ENCODE measurements around the gene CRCP.
"Not testable (repeated sequence)": the region's sequence is repeated elsewhere in the genome, so short reads cannot be mapped to it uniquely, and the experiment has no call there.

CRCP gene

DNA sequence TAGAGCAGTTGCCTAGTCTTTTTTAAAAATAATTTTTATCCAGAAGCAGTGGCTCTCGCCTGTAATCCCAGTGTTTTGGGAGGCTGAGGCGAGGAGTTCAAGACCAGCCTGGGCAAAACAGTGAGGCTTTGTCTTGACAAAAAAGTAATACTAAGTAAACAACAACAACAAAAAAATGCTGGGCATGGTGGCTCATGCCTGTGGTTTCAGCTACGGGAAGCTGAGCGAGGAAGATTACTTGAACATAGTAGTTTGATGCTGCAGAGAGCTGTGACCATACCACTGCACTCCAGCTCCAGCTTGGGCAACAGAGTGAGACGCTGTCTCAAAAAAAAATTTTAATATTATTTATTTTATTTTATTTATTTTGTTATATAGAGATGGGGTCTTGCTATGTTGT is 59.2 kb downstream of the CRCP start:
- no peaks in the 10 kb centered on the region for H3K9me3 ChIP-seq (ENCODE audit: control insufficient read depth, insufficient read depth, low read length)
- H3K4me3 ChIP-seq (ENCODE audit: low read length) = no peak overlapping the region
- no peaks in the 10 kb centered on the region for H3K4me1 ChIP-seq (ENCODE audit: control insufficient read depth, insufficient read depth, low read length)
- H3K27me3 ChIP-seq (ENCODE audit: control insufficient read depth, insufficient read depth, low read length) = no peaks in the 10 kb centered on the region
- H3K36me3 ChIP-seq (ENCODE audit: control insufficient read depth, insufficient read depth, low read length) = no peaks in the 10 kb centered on the region
- no peak overlapping the region for H3K27ac ChIP-seq (ENCODE audit: low read length)
- no CpG with 5 or more reads among the region's 5 CpGs for WGBS (ENCODE audit: insufficient coverage, insufficient read length)
- DNase-seq (ENCODE audit: low read depth, low spot score) = no peak

- not testable (repeated sequence) for H3K27me3 ChIP-seq (ENCODE audit: control insufficient read depth, insufficient read depth, low read length); DNase-seq (ENCODE audit: low read depth, low spot score); H3K36me3 ChIP-seq (ENCODE audit: control insufficient read depth, insufficient read depth, low read length); H3K9me3 ChIP-seq (ENCODE audit: control insufficient read depth, insufficient read depth, low read length); H3K4me3 ChIP-seq (ENCODE audit: low read length); H3K4me1 ChIP-seq (ENCODE audit: control insufficient read depth, insufficient read depth, low read length); H3K27ac ChIP-seq (ENCODE audit: low read length)
- WGBS (ENCODE audit: insufficient coverage, insufficient read length) = no CpG with 5 or more reads among the region's 8 CpGs
These were observed 60.4 kb downstream of the CRCP start for GRCh38 chr7:66175006-66175405.

DNA sequence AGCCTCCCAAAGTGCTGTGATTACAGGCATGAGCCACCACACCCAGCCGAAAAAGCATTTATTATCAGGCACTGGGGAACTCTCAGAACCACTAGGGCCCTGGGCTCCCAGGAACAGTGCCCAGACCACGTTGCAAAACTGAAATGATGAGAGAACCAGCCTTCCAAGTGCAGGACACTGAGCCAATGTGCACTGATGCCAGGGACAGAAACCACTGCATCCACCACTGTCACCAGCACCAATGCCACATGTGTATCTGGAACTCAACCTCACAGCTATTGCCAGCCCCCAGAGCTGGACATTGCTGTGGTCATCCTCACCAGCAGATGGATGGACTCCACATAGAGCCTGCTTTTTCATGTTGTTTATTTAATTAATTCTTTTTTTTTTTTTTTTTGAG is 62.3 kb downstream of the CRCP start:
- Histone ChIP-seq H3K9me3 (ENCODE audit: control insufficient read depth, insufficient read depth, low read length) (no peaks in the 10 kb centered on the region), H3K36me3 (ENCODE audit: control insufficient read depth, insufficient read depth, low read length) (no peaks in the 10 kb centered on the region), H3K27ac (ENCODE audit: low read length) (no peak overlapping the region), H3K4me1 (ENCODE audit: control insufficient read depth, insufficient read depth, low read length) (no peaks in the 10 kb centered on the region), H3K27me3 (ENCODE audit: control insufficient read depth, insufficient read depth, low read length) (no peaks in the 10 kb centered on the region), H3K4me3 (ENCODE audit: low read length) (no peak overlapping the region)
- DNase-seq (ENCODE audit: low read depth, low spot score) = no peak
- WGBS (ENCODE audit: insufficient coverage, insufficient read length) = no CpG with 5 or more reads among the region's 2 CpGs

DNA sequence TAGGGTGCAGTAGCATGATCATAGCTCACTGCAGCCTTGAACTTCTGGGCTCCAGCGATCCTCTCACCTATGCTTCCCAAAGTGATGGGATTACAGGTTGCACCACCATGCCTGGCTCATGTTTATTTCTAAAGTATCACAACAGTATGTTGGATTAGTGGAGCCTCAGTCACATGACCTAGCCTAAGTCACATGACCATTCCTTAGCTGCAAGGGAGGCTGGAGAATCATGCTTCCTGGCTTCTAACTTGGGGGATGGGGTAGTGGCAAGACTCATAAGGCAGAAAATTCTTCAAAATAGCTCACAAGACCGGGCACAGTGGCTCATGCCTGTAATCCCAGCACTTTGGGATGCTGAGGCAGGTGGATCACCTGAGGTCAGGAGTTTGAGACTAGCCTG is 63.6 kb downstream of the CRCP start:
- H3K4me3 ChIP-seq (ENCODE audit: low read length) = no peak overlapping the region
- WGBS (ENCODE audit: insufficient coverage, insufficient read length) = no CpG with 5 or more reads among the region's 2 CpGs
- H3K36me3 ChIP-seq (ENCODE audit: control insufficient read depth, insufficient read depth, low read length) = no peaks in the 10 kb centered on the region
- no peak overlapping the region for H3K27ac ChIP-seq (ENCODE audit: low read length)
- no peak for DNase-seq (ENCODE audit: low read depth, low spot score)
- no peaks in the 10 kb centered on the region for H3K27me3 ChIP-seq (ENCODE audit: control insufficient read depth, insufficient read depth, low read length)
- no peaks in the 10 kb centered on the region for H3K9me3 ChIP-seq (ENCODE audit: control insufficient read depth, insufficient read depth, low read length)
- no peaks in the 10 kb centered on the region for H3K4me1 ChIP-seq (ENCODE audit: control insufficient read depth, insufficient read depth, low read length)

DNA sequence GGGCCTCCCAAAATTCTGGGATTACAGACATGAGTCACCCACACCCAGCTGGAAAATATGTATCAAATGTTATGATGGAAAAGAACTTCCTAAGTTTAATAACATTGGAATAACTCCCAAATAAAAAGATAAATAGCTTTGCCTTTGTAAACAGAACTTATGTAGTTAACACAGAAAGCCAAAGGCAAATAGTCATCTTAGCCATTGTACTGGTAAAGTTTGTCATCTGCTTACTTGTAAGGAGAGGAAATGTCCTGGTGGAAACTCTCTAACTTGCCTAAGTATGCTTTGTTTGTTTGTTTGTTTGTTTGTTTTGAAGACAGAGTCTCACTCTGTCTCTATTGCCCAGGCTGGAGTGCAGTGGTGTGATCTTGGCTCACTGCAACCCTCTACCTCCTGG is 66.7 kb downstream of the CRCP start:
- no peak for DNase-seq (ENCODE audit: low read depth, low spot score)
- Histone ChIP-seq H3K27ac (ENCODE audit: low read length) (no peak overlapping the region), H3K36me3 (ENCODE audit: control insufficient read depth, insufficient read depth, low read length) (no peaks in the 10 kb centered on the region), H3K4me3 (ENCODE audit: low read length) (no peak overlapping the region), H3K4me1 (ENCODE audit: control insufficient read depth, insufficient read depth, low read length) (no peaks in the 10 kb centered on the region), H3K27me3 (ENCODE audit: control insufficient read depth, insufficient read depth, low read length) (no peaks in the 10 kb centered on the region), H3K9me3 (ENCODE audit: control insufficient read depth, insufficient read depth, low read length) (no peaks in the 10 kb centered on the region)

DNA sequence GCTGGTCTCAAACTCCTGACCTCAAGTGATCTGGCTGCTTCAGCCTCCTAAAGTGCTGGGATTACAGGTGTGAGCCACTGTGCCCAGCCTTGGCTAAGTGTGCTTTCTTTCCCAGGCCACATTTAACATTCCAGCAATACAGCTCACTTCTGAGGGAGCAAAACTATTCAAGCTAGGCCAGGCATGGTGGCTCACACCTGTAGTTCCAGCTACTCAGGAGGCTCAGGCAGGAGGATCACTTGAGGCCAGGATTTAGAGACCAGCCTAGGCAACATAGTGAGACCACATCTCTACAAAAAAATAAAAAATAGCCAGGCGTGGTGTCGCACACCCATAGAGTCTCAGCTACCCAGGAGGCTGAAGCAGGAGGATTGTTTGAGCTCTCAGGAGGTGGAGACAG is 67.2 kb downstream of the CRCP start:
- no peaks in the 10 kb centered on the region for H3K9me3 ChIP-seq (ENCODE audit: control insufficient read depth, insufficient read depth, low read length)
- H3K4me3 ChIP-seq (ENCODE audit: low read length) = no peak overlapping the region
- no peak for DNase-seq (ENCODE audit: low read depth, low spot score)
- no peaks in the 10 kb centered on the region for H3K36me3 ChIP-seq (ENCODE audit: control insufficient read depth, insufficient read depth, low read length)
- H3K4me1 ChIP-seq (ENCODE audit: control insufficient read depth, insufficient read depth, low read length) = no peaks in the 10 kb centered on the region
- WGBS (ENCODE audit: insufficient coverage, insufficient read length) = no CpG with 5 or more reads among the region's 2 CpGs
- no peaks in the 10 kb centered on the region for H3K27me3 ChIP-seq (ENCODE audit: control insufficient read depth, insufficient read depth, low read length)
- H3K27ac ChIP-seq (ENCODE audit: low read length) = no peak overlapping the region

DNA sequence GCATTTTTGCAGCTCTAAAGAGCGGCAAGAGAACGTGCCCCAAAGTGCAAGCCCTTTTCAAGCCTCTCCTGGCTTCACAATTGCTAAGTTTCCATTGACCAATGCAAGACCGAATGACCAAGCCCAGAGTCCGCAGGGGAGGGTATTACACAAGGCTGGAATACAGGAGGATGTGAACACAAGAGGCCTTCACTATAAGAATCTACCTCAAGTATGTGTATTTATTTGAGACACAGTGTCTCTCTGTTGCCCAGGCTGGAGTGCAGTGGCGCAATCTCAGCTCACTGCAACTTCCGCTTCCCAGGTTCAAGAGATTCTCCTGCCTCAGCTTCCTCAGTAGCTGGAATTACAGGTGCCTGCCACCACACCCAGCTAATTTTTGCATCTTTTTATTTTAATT is 68.3 kb downstream of the CRCP start:
- WGBS (ENCODE audit: insufficient coverage, insufficient read length) = no CpG with 5 or more reads among the region's 6 CpGs
- Histone ChIP-seq H3K9me3 (ENCODE audit: control insufficient read depth, insufficient read depth, low read length) (no peaks in the 10 kb centered on the region), H3K4me1 (ENCODE audit: control insufficient read depth, insufficient read depth, low read length) (no peaks in the 10 kb centered on the region), H3K36me3 (ENCODE audit: control insufficient read depth, insufficient read depth, low read length) (no peaks in the 10 kb centered on the region), H3K4me3 (ENCODE audit: low read length) (no peak overlapping the region), H3K27me3 (ENCODE audit: control insufficient read depth, insufficient read depth, low read length) (no peaks in the 10 kb centered on the region), H3K27ac (ENCODE audit: low read length) (no peak overlapping the region)
- no peak for DNase-seq (ENCODE audit: low read depth, low spot score)

DNA sequence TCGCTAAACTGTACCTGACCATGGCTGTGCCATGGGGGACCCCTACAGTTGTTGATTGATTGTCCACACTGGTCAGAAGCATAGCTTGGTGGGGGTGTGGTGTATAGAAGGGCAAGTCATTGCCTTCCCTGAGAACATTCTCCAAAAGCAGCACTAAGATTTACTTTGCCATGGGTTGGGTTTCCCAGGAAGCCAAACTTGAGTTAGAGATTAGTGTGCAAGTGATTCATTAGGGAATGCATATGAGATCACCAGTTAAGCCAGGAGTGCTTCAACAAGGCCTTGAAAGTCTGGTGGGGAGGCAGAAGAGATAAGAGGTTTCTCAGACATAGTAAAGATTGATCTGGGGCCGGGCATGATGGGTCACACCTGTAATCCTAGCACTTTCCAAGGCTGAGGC is 69.1 kb downstream of the CRCP start:
- no peaks in the 10 kb centered on the region for H3K4me1 ChIP-seq (ENCODE audit: control insufficient read depth, insufficient read depth, low read length)
- no peaks in the 10 kb centered on the region for H3K9me3 ChIP-seq (ENCODE audit: control insufficient read depth, insufficient read depth, low read length)
- H3K27me3 ChIP-seq (ENCODE audit: control insufficient read depth, insufficient read depth, low read length) = no peaks in the 10 kb centered on the region
- no peak overlapping the region for H3K4me3 ChIP-seq (ENCODE audit: low read length)
- DNase-seq (ENCODE audit: low read depth, low spot score) = no peak
- WGBS (ENCODE audit: insufficient coverage, insufficient read length) = no CpG with 5 or more reads among the region's 2 CpGs
- H3K36me3 ChIP-seq (ENCODE audit: control insufficient read depth, insufficient read depth, low read length) = no peaks in the 10 kb centered on the region
- no peak overlapping the region for H3K27ac ChIP-seq (ENCODE audit: low read length)

DNA sequence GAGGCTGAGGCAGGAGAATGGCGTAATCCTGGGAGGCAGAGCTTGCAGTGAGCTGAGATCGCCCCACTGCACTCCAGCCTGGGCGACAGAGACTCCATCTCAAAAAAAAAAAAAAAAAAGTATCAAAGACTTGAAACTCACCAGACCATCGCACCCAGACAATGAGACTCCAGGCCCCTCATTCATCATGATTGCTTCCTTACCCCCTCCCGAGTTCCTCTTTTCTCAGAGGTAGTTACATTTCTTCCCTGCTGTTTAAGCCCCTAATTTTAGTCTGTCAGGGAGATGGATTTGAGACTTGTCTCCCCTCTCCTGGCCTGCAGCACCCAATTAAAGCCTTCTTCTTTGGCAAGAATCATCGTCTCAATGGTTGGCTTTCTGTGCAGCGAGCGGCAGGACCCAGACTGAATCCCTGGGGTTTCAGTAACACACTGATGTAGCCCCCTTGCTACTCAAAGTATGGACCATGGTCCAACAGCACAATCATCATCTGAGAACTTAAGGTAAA is 71.1 kb downstream of the CRCP start:
- Histone ChIP-seq H3K4me1 (ENCODE audit: control insufficient read depth, insufficient read depth, low read length) (no peaks in the 10 kb centered on the region), H3K36me3 (ENCODE audit: control insufficient read depth, insufficient read depth, low read length) (no peaks in the 10 kb centered on the region), H3K27me3 (ENCODE audit: control insufficient read depth, insufficient read depth, low read length) (no peaks in the 10 kb centered on the region), H3K4me3 (ENCODE audit: low read length) (no peak overlapping the region), H3K27ac (ENCODE audit: low read length) (no peak overlapping the region), H3K9me3 (ENCODE audit: control insufficient read depth, insufficient read depth, low read length) (no peaks in the 10 kb centered on the region)
- no CpG with 5 or more reads among the region's 8 CpGs for WGBS (ENCODE audit: insufficient coverage, insufficient read length)
- DNase-seq (ENCODE audit: low read depth, low spot score) = no peak

GRCh38 chr7:66186991-66187390 is 72.3 kb downstream of the CRCP start:
- DNase-seq (ENCODE audit: low read depth, low spot score) = no peak
- no peaks in the 10 kb centered on the region for H3K36me3 ChIP-seq (ENCODE audit: control insufficient read depth, insufficient read depth, low read length)
- H3K27ac ChIP-seq (ENCODE audit: low read length) = no peak overlapping the region
- H3K4me3 ChIP-seq (ENCODE audit: low read length) = no peak overlapping the region
- H3K9me3 ChIP-seq (ENCODE audit: control insufficient read depth, insufficient read depth, low read length) = no peaks in the 10 kb centered on the region
- H3K27me3 ChIP-seq (ENCODE audit: control insufficient read depth, insufficient read depth, low read length) = no peaks in the 10 kb centered on the region
- no CpG with 5 or more reads among the region's 4 CpGs for WGBS (ENCODE audit: insufficient coverage, insufficient read length)
- no peaks in the 10 kb centered on the region for H3K4me1 ChIP-seq (ENCODE audit: control insufficient read depth, insufficient read depth, low read length)

- Histone ChIP-seq H3K9me3 (ENCODE audit: control insufficient read depth, insufficient read depth, low read length) (no peaks in the 10 kb centered on the region), H3K36me3 (ENCODE audit: control insufficient read depth, insufficient read depth, low read length) (no peaks in the 10 kb centered on the region), H3K27me3 (ENCODE audit: control insufficient read depth, insufficient read depth, low read length) (no peaks in the 10 kb centered on the region), H3K27ac (ENCODE audit: low read length) (no peak overlapping the region), H3K4me1 (ENCODE audit: control insufficient read depth, insufficient read depth, low read length) (no peaks in the 10 kb centered on the region), H3K4me3 (ENCODE audit: low read length) (no peak overlapping the region)
- DNase-seq (ENCODE audit: low read depth, low spot score) = no peak
- WGBS (ENCODE audit: insufficient coverage, insufficient read length) = no CpG with 5 or more reads among the region's 1 CpG
These were observed 73.3 kb downstream of the CRCP start for GRCh38 chr7:66187905-66188304.

All from iPS DF 6.9 (cell line).